GM11168 (cell line): ENCODE data around the gene CAMK2D.

Source experiments
- in situ Hi-C: fragments of 300-500 bp; cut with MboI; formaldehyde crosslinking; loops from one replicate; pipeline ENCODE4 v1.12.0; 2022; ENCODE audit warnings: low sequenced_read_pairs; ENCODE audit not compliant: unreplicated experiment

Gene CAMK2D

GRCh38 chr4:113764720-113765264 is 3.3 kb upstream of the CAMK2D start:
- in situ Hi-C loops, result loop anchor here (25.0 kb wide), 1 partner anchor 202 kb away; no protein-coding TSS in a partner anchor

DNA sequence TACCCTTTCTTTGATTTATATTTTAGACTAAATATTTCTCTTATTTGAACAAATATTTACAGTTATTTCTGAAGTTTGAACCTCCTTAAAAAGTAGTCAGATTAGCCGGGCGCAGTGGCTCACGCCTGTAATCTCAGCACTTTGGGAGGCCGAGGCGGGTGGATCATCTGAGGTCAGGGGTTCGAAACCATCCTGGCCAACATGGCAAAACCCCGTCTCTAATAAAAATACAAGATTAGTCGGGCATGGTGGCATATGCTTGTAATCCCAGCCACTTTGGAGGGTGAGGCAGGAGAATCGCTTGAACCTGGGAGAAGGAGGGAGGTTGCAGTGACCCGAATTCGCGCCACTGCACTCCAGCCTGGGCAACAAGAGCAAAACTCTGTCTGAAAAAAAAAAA is 2.4 kb upstream of the CAMK2D start:
- in situ Hi-C loops, result loop anchor here (25.0 kb wide), 1 partner anchor 202 kb away; no protein-coding TSS in a partner anchor

DNA sequence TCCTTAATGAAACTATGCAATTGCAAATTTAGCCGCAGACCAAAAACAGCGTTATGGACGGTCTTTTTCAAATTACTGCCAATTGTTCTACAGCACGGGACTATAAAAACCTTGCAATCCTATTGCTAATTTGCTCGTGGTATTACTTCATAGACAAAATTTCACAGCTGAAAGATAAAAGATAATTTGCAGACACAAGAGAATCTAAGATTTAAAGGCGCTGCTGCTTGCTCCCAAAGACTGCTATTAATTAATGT is 1.4 kb upstream of the CAMK2D start:
- in situ Hi-C loops, result loop anchor here (25.0 kb wide), 1 partner anchor 201 kb away; no protein-coding TSS in a partner anchor

DNA sequence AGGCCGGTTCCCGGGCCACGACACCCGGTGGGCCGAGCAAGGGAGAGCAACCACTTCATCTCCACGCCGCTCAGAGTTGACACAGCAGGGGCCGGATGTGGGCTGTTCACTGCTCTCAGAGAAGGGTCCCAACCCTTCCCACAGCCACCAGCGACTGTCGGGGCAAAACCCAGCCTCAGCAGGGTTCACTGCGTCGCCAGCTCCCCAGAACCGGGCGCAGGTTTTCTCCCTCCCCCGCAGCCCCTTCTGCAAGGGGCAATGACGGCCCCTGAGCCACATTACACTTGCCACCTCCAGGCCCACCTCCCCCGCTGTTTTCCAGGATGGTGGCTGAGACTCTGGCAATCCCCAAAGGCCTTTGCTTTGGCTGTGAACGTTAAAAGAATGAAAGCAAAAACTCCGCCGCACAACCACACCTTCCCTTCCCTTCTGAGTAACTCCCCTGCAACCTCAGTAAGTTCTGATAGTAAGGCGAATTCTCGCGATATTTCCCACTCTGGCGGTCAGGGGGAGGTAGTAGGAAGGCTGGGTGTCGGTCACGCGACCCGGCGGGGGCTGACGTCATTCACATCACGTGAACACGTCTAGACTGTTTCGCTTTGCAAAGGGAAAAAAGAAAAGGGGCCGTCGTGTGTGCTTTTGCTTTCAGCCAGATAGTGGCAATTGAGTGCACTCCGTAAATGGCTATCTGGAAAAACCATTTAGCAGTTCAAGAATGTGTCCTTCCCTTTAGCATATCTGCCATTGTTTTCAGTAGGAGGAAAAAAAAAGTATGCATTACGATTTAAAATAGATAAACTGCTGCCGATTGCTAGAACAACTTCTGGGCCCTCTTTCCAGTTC is 869 bp upstream of the CAMK2D start:
- in situ Hi-C loops, result loop anchor here (25.0 kb wide), 1 partner anchor 200 kb away; no protein-coding TSS in a partner anchor

DNA sequence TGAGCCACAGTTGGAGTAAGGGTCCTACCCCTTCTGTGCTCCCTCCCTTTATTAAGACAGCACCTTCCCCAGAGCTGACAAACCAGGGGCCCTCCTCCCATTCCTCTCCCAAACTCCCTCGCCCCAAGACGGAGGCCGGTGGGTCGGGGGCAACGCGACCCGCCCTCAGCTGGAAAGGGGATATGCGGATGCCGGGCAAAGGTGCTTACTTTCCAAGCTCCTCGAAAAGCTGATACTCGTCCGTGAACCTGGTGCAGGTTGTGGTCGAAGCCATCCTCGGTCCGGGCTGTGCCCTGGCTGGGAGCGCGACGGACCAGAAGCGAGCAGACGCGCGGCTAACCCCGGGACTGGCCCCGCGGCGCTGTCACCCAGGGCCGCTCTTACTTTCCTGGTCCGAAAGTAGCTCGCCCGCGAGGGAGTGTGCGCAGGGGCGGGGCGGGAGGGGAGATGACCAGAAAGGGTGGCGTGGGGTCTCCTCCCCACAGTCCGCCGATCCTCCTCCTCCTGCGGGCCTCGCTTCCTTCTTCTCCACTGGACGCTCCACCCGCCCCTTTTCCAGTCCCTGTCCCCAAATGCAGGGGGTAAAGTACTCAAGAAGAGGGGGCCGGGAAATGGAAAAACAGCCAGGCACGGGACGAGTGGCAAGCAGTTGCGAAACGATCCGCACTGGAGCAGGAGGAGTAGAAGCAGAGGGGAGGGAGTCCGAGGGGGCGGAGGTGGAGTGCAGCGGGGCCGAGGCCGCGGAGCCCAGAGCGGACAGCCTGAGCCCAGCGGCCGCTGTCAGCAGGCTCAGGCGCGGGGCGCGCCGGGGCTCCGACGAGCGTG is 531 bp downstream of the CAMK2D start:
- in situ Hi-C loops, result loop anchor here (25.0 kb wide), 1 partner anchor 199 kb away; no protein-coding TSS in a partner anchor

- in situ Hi-C loops, result loop anchor here (25.0 kb wide), 1 partner anchor 198 kb away; no protein-coding TSS in a partner anchor
Measured at GRCh38 chr4:113760094-113760794, 1.3 kb downstream of the CAMK2D start.

- in situ Hi-C loops, result loop anchor here (25.0 kb wide), 1 partner anchor 197 kb away; no protein-coding TSS in a partner anchor
Measured at GRCh38 chr4:113759696-113760093, 1.8 kb downstream of the CAMK2D start.

DNA sequence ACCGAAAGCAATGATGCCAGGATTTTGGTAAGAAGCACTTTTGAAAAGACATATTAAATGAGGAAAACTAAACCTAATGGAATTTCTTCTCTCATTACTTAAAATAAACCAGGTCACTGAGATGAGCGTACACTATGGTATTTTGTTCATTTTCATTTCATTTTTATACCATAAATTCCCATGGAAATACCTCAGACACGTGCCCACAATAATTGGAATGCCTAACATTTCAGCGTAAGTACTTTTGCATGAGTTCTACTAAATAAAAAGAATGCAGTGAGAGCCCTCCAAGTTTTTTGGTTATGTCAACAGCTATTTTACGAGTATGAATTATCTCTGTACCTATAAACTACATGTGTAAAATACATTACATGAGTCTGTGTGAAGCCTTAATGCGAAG is 3.2 kb downstream of the CAMK2D start:
- in situ Hi-C loops, result loop anchor here (25.0 kb wide), 1 partner anchor 196 kb away; no protein-coding TSS in a partner anchor

GRCh38 chr4:113757486-113757885 is 4.1 kb downstream of the CAMK2D start:
- in situ Hi-C loops, result loop anchor here (25.0 kb wide), 1 partner anchor 195 kb away; no protein-coding TSS in a partner anchor

GRCh38 chr4:113756005-113756410 is 5.5 kb downstream of the CAMK2D start:
- in situ Hi-C loops, result loop anchor here (25.0 kb wide), 1 partner anchor 194 kb away; no protein-coding TSS in a partner anchor

- in situ Hi-C loops, result loop anchor here (25.0 kb wide), 1 partner anchor 188 kb away; no protein-coding TSS in a partner anchor
Measured at GRCh38 chr4:113750734-113751133, 10.8 kb downstream of the CAMK2D start.

GRCh38 chr4:113750296-113750695 is 11.2 kb downstream of the CAMK2D start:
- in situ Hi-C loops, result loop anchor here (25.0 kb wide), 1 partner anchor 188 kb away; no protein-coding TSS in a partner anchor

DNA sequence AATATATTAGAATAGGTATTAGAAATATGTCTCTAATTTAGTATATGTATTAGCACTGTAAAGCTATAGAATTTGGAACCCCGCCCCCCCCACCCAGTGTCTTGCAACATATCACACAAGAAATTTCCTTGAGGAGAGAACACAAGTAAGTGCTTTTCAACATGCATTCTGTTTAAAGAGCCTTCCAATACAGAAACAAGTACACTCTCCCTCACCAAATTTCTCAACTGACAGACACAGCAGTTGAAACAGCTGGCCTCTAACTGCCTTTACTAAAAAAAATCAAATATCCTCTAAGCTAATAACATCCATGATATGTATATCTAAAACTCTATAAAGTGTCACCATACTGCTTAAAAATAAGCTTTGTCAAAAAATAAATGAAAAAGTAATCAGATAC is 12.4 kb downstream of the CAMK2D start:
- in situ Hi-C loops, result no loop called here

DNA sequence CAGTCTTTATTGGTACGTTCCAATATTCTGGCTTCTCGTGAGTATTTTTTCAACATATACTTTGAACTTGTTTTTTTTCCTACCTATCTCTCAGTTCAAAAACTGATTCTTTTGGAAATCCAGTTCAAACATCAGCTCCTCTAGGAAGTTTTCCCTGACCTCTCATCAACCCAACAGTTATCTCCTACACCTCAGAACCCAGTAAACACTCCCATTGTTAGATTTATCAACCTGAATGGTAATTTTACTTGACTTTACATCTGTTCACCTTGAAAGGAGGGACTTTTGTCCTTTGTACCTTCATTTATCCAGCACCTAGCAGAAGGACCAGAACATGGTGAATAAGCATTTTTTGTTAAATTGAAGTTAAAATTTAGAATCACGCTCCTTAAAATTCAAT is 13.6 kb downstream of the CAMK2D start:
- in situ Hi-C loops, result no loop called here

DNA sequence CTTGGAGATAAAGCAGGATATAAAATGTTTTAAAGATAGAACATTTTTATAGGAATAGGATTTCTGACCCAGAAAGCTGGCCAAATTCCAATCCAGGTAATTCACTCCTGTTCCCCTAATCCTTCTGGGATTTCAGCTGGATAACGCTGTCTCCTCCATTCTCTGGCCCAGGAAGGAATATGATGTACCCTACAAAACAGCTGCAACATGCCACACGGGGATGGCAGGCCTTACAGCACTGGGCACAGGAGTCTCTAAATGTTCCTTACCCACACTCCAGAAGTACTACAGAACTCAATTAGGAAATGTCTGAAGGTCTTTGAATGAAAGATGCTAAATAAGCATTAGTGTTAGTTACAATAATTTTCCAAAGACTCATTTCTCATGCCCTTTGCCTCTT is 15.8 kb downstream of the CAMK2D start:
- in situ Hi-C loops, result no loop called here

DNA sequence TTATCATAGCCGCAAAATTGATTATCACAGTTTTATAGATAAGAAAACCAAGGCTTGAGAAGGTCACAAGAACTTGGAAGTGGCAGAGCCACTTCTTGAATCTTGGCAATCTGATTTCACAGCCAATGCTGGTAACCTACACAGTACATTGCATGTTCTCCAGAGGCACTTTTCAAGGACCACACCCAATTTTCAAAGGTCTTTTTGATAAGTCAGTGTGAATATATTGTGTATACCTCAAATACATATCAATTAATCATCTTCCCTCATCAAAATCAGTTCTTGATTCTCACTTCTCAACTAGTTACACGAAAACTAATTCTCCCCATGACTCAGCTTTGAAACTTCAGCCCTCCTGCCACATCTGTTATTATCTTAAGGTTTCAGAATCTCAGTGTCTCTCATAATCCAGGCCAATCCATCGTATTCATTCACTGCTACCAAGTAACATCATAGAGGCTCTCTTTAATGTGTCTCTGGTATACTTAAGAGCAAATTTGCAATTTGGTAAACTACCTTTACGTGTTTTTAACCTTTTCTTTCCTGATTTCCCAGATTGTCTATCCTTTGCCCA is 16.8 kb downstream of the CAMK2D start:
- in situ Hi-C loops, result no loop called here

- in situ Hi-C loops, result no loop called here
Measured at GRCh38 chr4:113743690-113744089, 17.8 kb downstream of the CAMK2D start.

- in situ Hi-C loops, result no loop called here
Measured at GRCh38 chr4:113742643-113743042, 18.9 kb downstream of the CAMK2D start.

GRCh38 chr4:113741956-113742355 is 19.6 kb downstream of the CAMK2D start:
- in situ Hi-C loops, result no loop called here
